HepG2 (cell line): Measurements from ENCODE around the gene VSIG10L2. TPM values are rescaled to one million over a fixed set of nuclear protein-coding genes. Genes with fewer than 3 reads are reported as not detected.

Source experiments
- ARNTL ChIP-seq: sonication (generic); formaldehyde crosslinking; IDR thresholded peaks from 2 replicates; pipeline ENCODE4 v1.4.0; 2020; ENCODE audit warnings: mild to moderate bottlenecking, missing genetic modification reagents
- ATAD3A ChIP-seq: sonication (generic); formaldehyde crosslinking; IDR thresholded peaks from 2 replicates; pipeline ENCODE4 v1.4.0; 2020; ENCODE audit warnings: missing genetic modification reagents
- CEBPB ChIP-seq: IDR thresholded peaks from 2 replicates; pipeline ENCODE4 v1.6.1; 2011; ENCODE audit warnings: low read depth, low read length, improper control_type of control experiment, borderline replicate concordance
- DR1 ChIP-seq: sonication (generic); formaldehyde crosslinking; IDR thresholded peaks from 2 replicates; pipeline ENCODE4 v1.8.0; 2021; ENCODE audit warnings: mild to moderate bottlenecking, missing genetic modification reagents, inconsistent platforms
- ESRRA ChIP-seq: sonication (generic); formaldehyde crosslinking; IDR thresholded peaks from 2 replicates; pipeline ENCODE4 v1.5.1; 2020; ENCODE audit warnings: mild to moderate bottlenecking, low read depth, missing genetic modification reagents
- IRF9 ChIP-seq: sonication (generic); formaldehyde crosslinking; IDR thresholded peaks from 2 replicates; pipeline ENCODE4 v1.8.0; 2022; ENCODE audit warnings: missing genetic modification reagents, mild to moderate bottlenecking, borderline replicate concordance
- KDM6A ChIP-seq: IDR thresholded peaks from 2 replicates; pipeline ENCODE4 v1.6.1; 2016; ENCODE audit warnings: low read depth
- MAFG ChIP-seq: sonication (generic); formaldehyde crosslinking; IDR thresholded peaks from 2 replicates; pipeline ENCODE4 v1.5.1; 2020; ENCODE audit warnings: mild to moderate bottlenecking, missing genetic modification reagents
- MAX ChIP-seq: IDR thresholded peaks from 2 replicates; pipeline ENCODE4 v1.6.1; 2012; ENCODE audit warnings: inconsistent platforms
- MBD4 ChIP-seq: IDR thresholded peaks from 2 replicates; pipeline ENCODE4 v1.6.1; 2012; ENCODE audit warnings: low read length, inconsistent platforms, borderline replicate concordance
- NR2F2 ChIP-seq: IDR thresholded peaks from 2 replicates; pipeline ENCODE4 v1.6.1; 2012; ENCODE audit warnings: low read depth, inconsistent platforms, borderline replicate concordance
- PAXIP1 ChIP-seq: sonication (generic); formaldehyde crosslinking; conservative IDR thresholded peaks from 2 replicates; pipeline ENCODE4 v1.4.0; 2020; ENCODE audit warnings: mild to moderate bottlenecking, missing genetic modification reagents, moderate library complexity
- PHF5A ChIP-seq: IDR thresholded peaks from one replicate; pipeline ENCODE4 v1.6.1; 2018; ENCODE audit warnings: low read depth, missing genetic modification reagents; ENCODE audit not compliant: unreplicated experiment
- RXRA ChIP-seq: sonication (generic); formaldehyde crosslinking; IDR thresholded peaks from 2 replicates; pipeline ENCODE4 v1.5.1; 2020; ENCODE audit warnings: missing genetic modification reagents
- SP140L ChIP-seq: sonication (generic); formaldehyde crosslinking; IDR thresholded peaks from 2 replicates; pipeline ENCODE4 v1.4.0; 2020; ENCODE audit warnings: missing genetic modification reagents, borderline replicate concordance
- STAT6 ChIP-seq: sonication (generic); formaldehyde crosslinking; IDR thresholded peaks from 2 replicates; pipeline ENCODE4 v1.4.0; 2020; ENCODE audit warnings: missing genetic modification reagents, mild to moderate bottlenecking, borderline replicate concordance
- XRCC5 ChIP-seq: fragments of 200-400 bp; formaldehyde crosslinking; optimal IDR thresholded peaks from 2 replicates; pipeline ENCODE3; 2017; ENCODE audit warnings: mild to moderate bottlenecking, low read length
- ZFP1 ChIP-seq: IDR thresholded peaks from 2 replicates; pipeline ENCODE4 v1.6.1; 2016
- ZFY ChIP-seq: sonication (generic); formaldehyde crosslinking; IDR thresholded peaks from 2 replicates; pipeline ENCODE4 v1.4.0; 2020; ENCODE audit warnings: missing genetic modification reagents
- ZNF350 ChIP-seq: sonication (generic); formaldehyde crosslinking; IDR thresholded peaks from 2 replicates; pipeline ENCODE4 v1.4.0; 2020; ENCODE audit warnings: mild to moderate bottlenecking, low read depth, missing genetic modification reagents, borderline replicate concordance
- ZNF510 ChIP-seq: sonication (generic); formaldehyde crosslinking; IDR thresholded peaks from 2 replicates; pipeline ENCODE4 v1.4.0; 2020; ENCODE audit warnings: low read depth, mild to moderate bottlenecking, missing genetic modification reagents
- ZNF614 ChIP-seq: IDR thresholded peaks from 2 replicates; pipeline ENCODE4 v1.6.1; 2018; ENCODE audit warnings: missing biosample characterization, missing genetic modification reagents, inconsistent platforms, borderline replicate concordance
- ZSCAN30 ChIP-seq: sonication (generic); formaldehyde crosslinking; IDR thresholded peaks from 2 replicates; pipeline ENCODE4 v1.5.0; 2020; ENCODE audit warnings: mild to moderate bottlenecking, missing genetic modification reagents
- polyA plus RNA-seq, 8 experiments: library from polyadenylated mRNA; depleted of rRNA in 3 of 8; stranded (reverse) in 7 of 8; unstranded in 1 of 8; fragments of >200 nt; fragmentation: Illumina TruSeq in 4 of 8; extraction: Trizol in 4 of 8; gene quantifications; 2 replicates each; pipeline versions ENCODE4 v1.2.1 to v1.2.3, GENCODE V29; 2011 to 2016; ENCODE audit warnings: low read depth in 4 of 8, missing spikeins in 1 of 8, mixed read lengths in 1 of 8; ENCODE audit not compliant: insufficient read depth in 1 of 8
- total RNA-seq, 5 experiments: library from RNA; depleted of rRNA; stranded (reverse); fragments of >200 nt; fragmentation: Illumina TruSeq; extraction: Trizol; gene quantifications; 2 replicates each; pipeline ENCODE4 v1.2.3, GENCODE V29; 2016; ENCODE audit warnings: low read depth in 1 of 5

VSIG10L2 gene
- total and polyA plus RNA-seq, 2 of the 13 experiments (the other 11 are each of a cell fraction or from before 2014, with no cell fraction given), result 0.21 TPM; not detected in 1

- TF ChIP-seq SP140L (CRISPR knock-in tag), result no peak
- no peak for TF ChIP-seq MAX
- TF ChIP-seq PAXIP1, result no peak
- TF ChIP-seq ZNF614 (CRISPR knock-in tag), result peak; percentile 76; the same call in 1 of the 2 replicates
- no peak for TF ChIP-seq ESRRA (CRISPR knock-in tag)
- TF ChIP-seq MBD4, result no peak
- no peak for TF ChIP-seq ZFP1
- peak; percentile 40; the same call in 1 of the 2 replicates for TF ChIP-seq ZFY (CRISPR knock-in tag)
- TF ChIP-seq ATAD3A, result no peak
- TF ChIP-seq ZNF350 (CRISPR knock-in tag), result 0 out of 2 replicates have a peak, but pooled peaks have one; percentile 52
- no peak for TF ChIP-seq PHF5A (CRISPR knock-in tag)
- no peak for TF ChIP-seq MAFG
- no peak for TF ChIP-seq CEBPB
- no peak for TF ChIP-seq ZNF510 (CRISPR knock-in tag)
- no peak for TF ChIP-seq NR2F2
- TF ChIP-seq KDM6A (CRISPR knock-in tag), result no peak
- no peak for TF ChIP-seq STAT6 (CRISPR knock-in tag)
- peak; percentile 84 for TF ChIP-seq XRCC5
- TF ChIP-seq ARNTL, result no peak
- no peak for TF ChIP-seq DR1 (CRISPR knock-in tag)
- TF ChIP-seq ZSCAN30 (CRISPR knock-in tag), result no peak
- TF ChIP-seq RXRA (CRISPR knock-in tag), result peak; percentile 24; the same call in 1 of the 2 replicates
- 0 out of 2 replicates have a peak, but pooled peaks have one; percentile 40 for TF ChIP-seq IRF9 (CRISPR knock-in tag)
Observed at GRCh38 chr11:125941619-125942611, 3.9 kb upstream of the VSIG10L2 start (continued).
